ENCODE measurements around the gene CCDC63.
A peak's percentile ranks its signal among the peaks of the same experiment; 100 is the strongest.
"Not testable (repeated sequence)": the region's sequence is repeated elsewhere in the genome, so short reads cannot be mapped to it uniquely, and the experiment has no call there.

The CCDC63 gene

GRCh38 chr12:110923192-110923591 is 76.4 kb downstream of the CCDC63 start:
- no peak for DNase-seq (ENCODE audit: low read depth in 2 of 2)

GRCh38 chr12:110923692-110924334 is 77.0 kb downstream of the CCDC63 start:
- DNase-seq (ENCODE audit: low read depth in 2 of 2) = no peak

- no peak for DNase-seq (ENCODE audit: low read depth in 2 of 2)
Measured at GRCh38 chr12:110927546-110927945, 80.8 kb downstream of the CCDC63 start.

GRCh38 chr12:110928700-110929099 is 81.9 kb downstream of the CCDC63 start:
- no peak for DNase-seq (ENCODE audit: low read depth in 2 of 2)

GRCh38 chr12:110929818-110930217 is 83.0 kb downstream of the CCDC63 start:
- no peak for DNase-seq (ENCODE audit: low read depth in 2 of 2)

- no peak for DNase-seq (ENCODE audit: low read depth in 2 of 2)
Measured at GRCh38 chr12:110930348-110931314, 83.8 kb downstream of the CCDC63 start.

- DNase-seq (ENCODE audit: low read depth in 2 of 2) = no peak
Measured at GRCh38 chr12:110931315-110931728, 84.5 kb downstream of the CCDC63 start.

- no peak for DNase-seq (ENCODE audit: low read depth in 2 of 2)
Measured at GRCh38 chr12:110932046-110932445, 85.3 kb downstream of the CCDC63 start.

GRCh38 chr12:110933326-110933974 is 86.7 kb downstream of the CCDC63 start:
- DNase-seq (ENCODE audit: low read depth in 2 of 2) = no peak

- no peak for DNase-seq (ENCODE audit: low read depth in 2 of 2)
Measured at GRCh38 chr12:110934093-110934852, 87.5 kb downstream of the CCDC63 start.

- no peak for DNase-seq (ENCODE audit: low read depth in 2 of 2)
Measured at GRCh38 chr12:110935588-110935987, 88.8 kb downstream of the CCDC63 start.

- no peak for DNase-seq (ENCODE audit: low read depth in 2 of 2)
Measured at GRCh38 chr12:110936367-110937103, 89.7 kb downstream of the CCDC63 start.

- DNase-seq (ENCODE audit: low read depth in 2 of 2) = peak; percentile 32 to 38
Measured at GRCh38 chr12:110937104-110937641, 90.4 kb downstream of the CCDC63 start.

- DNase-seq (ENCODE audit: low read depth in 2 of 2) = no peak
Measured at GRCh38 chr12:110940296-110940695, 93.5 kb downstream of the CCDC63 start.

GRCh38 chr12:110940933-110941332 is 94.1 kb downstream of the CCDC63 start:
- no peak for DNase-seq (ENCODE audit: low read depth in 2 of 2)

GRCh38 chr12:110941391-110941790 is 94.6 kb downstream of the CCDC63 start:
- no peak for DNase-seq (ENCODE audit: low read depth in 2 of 2)

- no peak for DNase-seq (ENCODE audit: low read depth in 2 of 2)
Measured at GRCh38 chr12:110943373-110943772, 96.6 kb downstream of the CCDC63 start.

- DNase-seq (ENCODE audit: low read depth in 2 of 2) = no peak
Measured at GRCh38 chr12:110948041-110948440, 101.3 kb downstream of the CCDC63 start.

- not testable (repeated sequence) for DNase-seq (ENCODE audit: low read depth in 2 of 2)
Measured at GRCh38 chr12:110950466-110950865, 103.7 kb downstream of the CCDC63 start.

- not testable (repeated sequence) for DNase-seq (ENCODE audit: low read depth in 2 of 2)
Measured at GRCh38 chr12:110950867-110951266, 104.1 kb downstream of the CCDC63 start.

All from stimulated activated CD8-positive, alpha-beta memory T cell treated with anti-CD3 and anti-CD28 coated beads, Interleukin-2, amount 100 ng/mL, for 48 hours (primary cell).